WTC11 (cell line): ENCODE results near the gene STAM. TPM values are rescaled to one million over a fixed set of nuclear protein-coding genes. Genes with fewer than 3 reads are reported as not detected.

Experiments used
- total RNA-seq: library from RNA; stranded (reverse); gene quantifications from 3 replicates; pipeline ENCODE4 v1.2.3, GENCODE V29; 2021

Gene STAM
- total RNA-seq, 1 experiment from 2014 or later: 24.2 TPM

Other genes starting within 250 kb of the STAM start
- gene ST8SIA6, start 189.6 kb upstream of the STAM start, total RNA-seq: 1.9 to 3.5 TPM (median 2.7 TPM) in 3 replicates
- 18.6 to 23.2 TPM (median 21.2 TPM) in 3 replicates for gene HACD1, start 26.8 kb upstream of the STAM start, total RNA-seq
- 0.04 TPM in 1 of 3 replicates, not detected in the others for gene TMEM236, start 108.0 kb downstream of the STAM start, total RNA-seq
- 0.33 to 0.46 TPM (median 0.44 TPM) in 3 replicates for gene MRC1, start 165.2 kb downstream of the STAM start, total RNA-seq